ENCODE measurements around the gene WDR35.
A peak's percentile ranks its signal among the peaks of the same experiment; 100 is the strongest.
"Not testable (repeated sequence)": the region's sequence is repeated elsewhere in the genome, so short reads cannot be mapped to it uniquely, and the experiment has no call there.

Gene WDR35

GRCh38 chr2:19955544-19956422, 34.1 kb downstream of the WDR35 start:
- peak; percentile 86 for DNase-seq

DNA sequence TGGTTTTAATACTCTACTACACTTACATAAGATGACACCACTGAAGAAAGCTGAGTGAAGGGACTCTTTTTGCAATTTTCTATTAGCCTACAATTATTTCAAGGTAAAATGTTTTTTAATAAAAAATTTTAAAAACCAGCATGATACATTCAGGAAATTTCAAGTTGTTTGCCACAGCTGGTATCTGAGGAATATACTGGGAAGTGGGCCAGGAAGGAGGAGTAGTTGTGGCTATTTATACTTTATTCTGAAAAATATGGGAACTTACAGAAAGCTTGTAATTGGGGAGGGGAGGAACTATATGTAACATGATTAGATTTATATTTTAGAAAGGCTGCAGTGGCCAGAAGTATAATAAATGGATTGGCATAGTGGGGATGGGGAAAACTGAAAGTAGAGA, 40.8 kb downstream of the WDR35 start:
- DNase-seq = no peak

More at GRCh38 chr2:19955544-19956422, 34.1 kb downstream of the WDR35 start:
- in situ Hi-C loops (cut with HindIII; ENCODE audit: low pct_ligation_motif_present, low pct_unique_long_range_greater_than_20kb, low sequenced_read_pairs) = no loop called here

DNA sequence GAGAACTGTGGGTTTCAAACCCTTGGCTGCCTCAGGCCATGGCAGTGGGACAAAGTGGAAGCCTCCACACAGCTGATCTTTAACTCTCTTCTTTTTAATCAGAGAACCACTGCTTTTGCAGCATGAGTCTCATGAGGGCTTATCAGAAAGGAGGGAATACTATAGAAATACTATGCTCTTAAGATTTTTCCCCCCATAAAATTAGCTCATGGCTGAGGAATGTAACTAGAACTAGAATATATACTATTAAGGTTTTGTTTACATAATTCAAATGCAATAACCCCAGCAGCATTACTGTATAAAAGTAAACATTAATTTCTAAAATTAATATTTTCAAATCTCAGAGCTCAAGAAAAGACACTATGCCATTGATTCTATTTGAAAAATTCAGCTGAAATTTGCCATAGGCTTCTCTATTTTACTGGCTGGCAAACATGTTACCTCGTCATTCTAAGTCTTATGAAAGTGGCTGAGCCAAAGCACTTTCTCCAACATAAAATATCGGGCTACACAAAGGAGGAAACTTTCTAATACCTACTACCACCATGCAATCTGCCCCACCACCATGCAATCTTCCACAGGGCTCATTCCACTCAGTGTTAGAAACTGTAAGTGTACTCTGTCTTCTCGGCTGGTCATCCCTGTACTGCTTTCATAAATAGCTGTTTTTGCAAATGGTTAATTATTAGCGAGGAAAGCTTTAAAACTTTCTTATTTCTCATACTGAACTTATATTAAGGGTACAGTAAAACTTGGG, 42.5 kb downstream of the WDR35 start:
- in situ Hi-C loops (cut with HindIII; ENCODE audit: low pct_ligation_motif_present, low pct_unique_long_range_greater_than_20kb, low sequenced_read_pairs) = no loop called here

More for the DNA sequence above, 40.8 kb downstream of the WDR35 start:
- in situ Hi-C loops (cut with HindIII; ENCODE audit: low pct_ligation_motif_present, low pct_unique_long_range_greater_than_20kb, low sequenced_read_pairs) = no loop called here

DNA sequence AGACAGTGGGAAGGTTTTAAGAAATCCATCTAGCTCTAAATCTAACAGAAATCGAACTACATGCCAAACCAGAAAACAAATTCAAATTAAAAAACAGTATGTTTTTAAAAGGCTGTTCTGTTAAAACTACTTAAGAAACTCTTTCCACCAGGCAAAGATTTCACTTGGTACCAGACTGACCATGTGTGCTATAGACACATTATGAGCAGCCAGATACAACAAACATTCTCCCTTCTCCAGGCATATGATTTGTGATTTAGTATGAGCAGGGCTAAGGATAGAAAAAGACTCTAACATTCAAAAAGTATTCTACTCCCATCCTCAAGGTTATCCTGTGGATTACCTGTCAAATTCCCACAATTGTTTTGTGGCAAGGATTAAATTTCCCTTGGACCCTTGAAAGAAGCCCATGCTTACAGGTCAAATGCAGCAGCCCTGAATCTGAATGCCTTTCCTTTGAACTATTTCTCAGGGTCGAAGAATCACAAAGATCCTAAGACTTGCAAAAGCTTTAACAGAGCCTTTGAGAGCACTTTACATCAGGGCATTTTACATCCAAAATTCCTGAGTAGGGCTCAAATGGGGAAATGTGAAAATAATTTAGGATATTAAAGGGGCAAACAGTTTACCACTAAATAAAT, 45.6 kb downstream of the WDR35 start:
- no peak for DNase-seq
- in situ Hi-C loops (cut with HindIII; ENCODE audit: low pct_ligation_motif_present, low pct_unique_long_range_greater_than_20kb, low sequenced_read_pairs) = no loop called here

More for the DNA sequence above, 42.5 kb downstream of the WDR35 start:
- no peak for DNase-seq

- in situ Hi-C loops (cut with HindIII; ENCODE audit: low pct_ligation_motif_present, low pct_unique_long_range_greater_than_20kb, low sequenced_read_pairs) = no loop called here
- DNase-seq = no peak
Observed at GRCh38 chr2:19943189-19943588, 46.7 kb downstream of the WDR35 start.

GRCh38 chr2:19942199-19942598, 47.7 kb downstream of the WDR35 start:
- in situ Hi-C loops (cut with HindIII; ENCODE audit: low pct_ligation_motif_present, low pct_unique_long_range_greater_than_20kb, low sequenced_read_pairs) = no loop called here
- DNase-seq = no peak

- no peak for DNase-seq
- in situ Hi-C loops (cut with HindIII; ENCODE audit: low pct_ligation_motif_present, low pct_unique_long_range_greater_than_20kb, low sequenced_read_pairs) = no loop called here
Observed at GRCh38 chr2:19937004-19937403, 52.9 kb downstream of the WDR35 start.

DNA sequence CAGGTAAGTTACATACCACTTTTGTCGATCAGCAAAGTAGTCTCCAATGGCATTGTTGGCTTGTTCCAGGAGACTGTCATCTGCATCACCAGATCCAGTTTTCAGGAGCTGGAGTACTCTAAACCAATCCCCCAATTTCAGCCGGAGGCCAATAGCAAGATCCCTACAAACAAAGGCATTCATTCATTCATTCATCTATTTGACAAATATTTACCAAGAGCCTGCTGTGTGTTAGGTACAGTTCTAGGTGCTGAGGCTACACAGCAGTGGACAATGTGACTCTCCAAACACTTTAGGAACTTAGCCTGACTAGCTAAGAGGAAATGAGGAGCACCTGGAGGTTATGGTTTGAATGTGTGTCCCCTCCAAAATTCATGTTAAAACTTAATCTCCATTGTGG, 53.7 kb downstream of the WDR35 start:
- in situ Hi-C loops (cut with HindIII; ENCODE audit: low pct_ligation_motif_present, low pct_unique_long_range_greater_than_20kb, low sequenced_read_pairs) = no loop called here

DNA sequence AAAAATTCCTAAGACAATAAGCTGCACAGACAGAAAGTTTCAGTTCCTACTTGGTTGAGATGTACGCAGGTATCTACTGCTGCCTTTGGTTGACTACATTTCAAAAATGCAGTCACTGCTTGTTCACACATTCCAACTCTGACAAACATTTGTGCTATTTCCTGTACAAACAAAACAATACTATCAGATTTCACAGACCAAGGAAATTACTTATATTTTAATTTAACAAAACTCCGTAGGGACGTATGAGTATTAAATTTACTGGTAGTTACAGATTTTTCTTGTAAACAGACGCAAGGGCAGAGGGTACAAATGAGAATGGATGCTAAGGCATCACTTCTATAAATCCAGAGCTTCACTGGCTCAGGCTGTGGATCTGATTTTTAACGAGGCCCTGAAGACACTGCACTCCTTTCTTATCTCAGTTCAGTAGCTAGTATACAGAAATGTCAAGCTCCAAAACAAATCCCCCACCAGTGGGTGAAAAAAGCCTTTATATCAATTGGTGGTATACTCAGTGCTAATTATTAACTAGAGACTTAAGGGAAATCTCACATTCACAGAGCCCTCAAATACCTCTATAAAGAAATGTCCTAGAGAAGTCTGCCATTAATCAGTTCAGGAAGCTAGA, 56.4 kb downstream of the WDR35 start:
- in situ Hi-C loops (cut with HindIII; ENCODE audit: low pct_ligation_motif_present, low pct_unique_long_range_greater_than_20kb, low sequenced_read_pairs) = no loop called here
- DNase-seq = peak; percentile 89

More for the DNA sequence above, 53.7 kb downstream of the WDR35 start:
- no peak for DNase-seq

- no peak for DNase-seq
- in situ Hi-C loops (cut with HindIII; ENCODE audit: low pct_ligation_motif_present, low pct_unique_long_range_greater_than_20kb, low sequenced_read_pairs) = no loop called here
Observed at GRCh38 chr2:19932928-19933327, 57.0 kb downstream of the WDR35 start.

DNA sequence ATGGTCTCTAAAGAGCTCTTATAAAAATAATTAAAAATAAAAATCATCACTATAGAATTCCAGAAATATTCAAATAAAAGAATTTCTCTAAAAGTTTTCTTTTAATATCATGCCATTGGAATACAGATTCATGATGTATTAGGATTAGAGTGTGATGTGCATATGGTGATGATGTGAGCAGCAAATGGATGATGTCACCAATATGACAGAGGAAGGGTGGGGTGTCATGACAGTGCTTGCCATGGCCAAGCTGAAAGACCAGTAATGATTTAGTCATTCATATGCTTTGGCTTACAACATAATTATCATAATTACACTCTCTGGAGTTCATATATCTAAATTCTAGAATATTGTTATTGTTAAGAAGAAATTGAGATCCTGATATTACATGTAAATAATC, 60.7 kb downstream of the WDR35 start:
- in situ Hi-C loops (cut with HindIII; ENCODE audit: low pct_ligation_motif_present, low pct_unique_long_range_greater_than_20kb, low sequenced_read_pairs) = no loop called here
- no peak for DNase-seq

- in situ Hi-C loops (cut with HindIII; ENCODE audit: low pct_ligation_motif_present, low pct_unique_long_range_greater_than_20kb, low sequenced_read_pairs); DNase-seq: not testable (repeated sequence)
Observed at GRCh38 chr2:19927816-19928215, 62.1 kb downstream of the WDR35 start.

- in situ Hi-C loops (cut with HindIII; ENCODE audit: low pct_ligation_motif_present, low pct_unique_long_range_greater_than_20kb, low sequenced_read_pairs); DNase-seq: not testable (repeated sequence)
Observed at GRCh38 chr2:19924526-19924925, 65.4 kb downstream of the WDR35 start.

DNA sequence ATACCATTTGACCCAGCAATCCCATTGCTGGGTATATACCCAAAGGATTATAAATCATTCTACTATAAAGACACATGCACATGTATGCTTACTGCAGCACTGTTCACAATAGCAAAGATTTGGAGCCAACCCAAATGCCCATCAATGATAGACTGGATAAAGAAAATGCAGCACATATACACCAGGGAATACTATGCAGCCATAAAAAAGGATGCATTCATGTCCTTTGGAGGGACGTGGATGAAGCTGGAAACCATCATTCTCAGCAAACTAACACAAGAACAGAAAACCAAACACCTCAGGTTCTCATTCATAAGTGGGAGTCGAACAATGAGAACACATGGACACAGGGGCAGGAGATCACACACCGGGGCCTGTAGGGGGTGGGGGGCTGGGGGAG, 67.7 kb downstream of the WDR35 start:
- DNase-seq; in situ Hi-C loops (cut with HindIII; ENCODE audit: low pct_ligation_motif_present, low pct_unique_long_range_greater_than_20kb, low sequenced_read_pairs): not testable (repeated sequence)

DNA sequence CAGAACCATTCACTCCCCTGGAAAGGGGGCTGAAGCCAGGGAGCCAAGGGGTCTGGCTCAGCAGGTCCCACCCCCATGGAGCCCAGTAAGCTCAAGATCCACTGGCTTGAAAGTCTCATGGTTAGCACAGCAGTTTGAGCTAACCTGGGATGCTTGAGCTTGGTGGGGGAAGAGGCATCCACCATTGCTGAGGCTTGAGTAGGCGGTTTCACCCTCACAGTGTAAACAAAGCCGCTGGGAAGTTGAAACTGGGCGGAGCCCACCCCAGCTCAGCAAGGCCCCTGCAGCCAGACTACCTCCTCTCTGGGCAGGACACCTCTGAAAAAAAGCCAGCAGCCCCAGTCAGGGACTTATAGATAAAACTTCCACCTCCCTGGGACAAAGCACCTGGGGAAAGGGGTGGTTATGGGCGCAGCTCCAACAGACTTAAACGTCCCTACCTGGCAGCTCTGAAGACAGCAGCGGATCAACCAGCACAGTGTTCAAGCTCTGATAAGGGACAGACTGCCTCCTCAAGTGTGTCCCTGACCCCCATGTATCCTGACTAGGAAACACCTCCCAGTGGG, 73.4 kb downstream of the WDR35 start:
- DNase-seq = no peak
- in situ Hi-C loops (cut with HindIII; ENCODE audit: low pct_ligation_motif_present, low pct_unique_long_range_greater_than_20kb, low sequenced_read_pairs) = no loop called here

GRCh38 chr2:19914266-19914975, 75.5 kb downstream of the WDR35 start:
- DNase-seq = no peak
- in situ Hi-C loops (cut with HindIII; ENCODE audit: low pct_ligation_motif_present, low pct_unique_long_range_greater_than_20kb, low sequenced_read_pairs) = no loop called here

- in situ Hi-C loops (cut with HindIII; ENCODE audit: low pct_ligation_motif_present, low pct_unique_long_range_greater_than_20kb, low sequenced_read_pairs) = no loop called here
- peak; percentile 97 for DNase-seq
Observed at GRCh38 chr2:19911808-19912509, 77.9 kb downstream of the WDR35 start.
